GM23338 (cell line): Measurements from ENCODE around the gene KCNH4. TPM values are rescaled to one million over a fixed set of nuclear protein-coding genes. Genes with fewer than 3 reads are reported as not detected.

ENCODE experiments used
- ATAC-seq: fragments of 200-7000 bp; cut with Tn5 transposase; 3 replicates; pipeline ENCODE4 v1.9.1; 2020
- DNase-seq: peaks from one replicate; pipeline ENCODE4 v3.0.0-alpha.2; 2015; ENCODE audit warnings: low spot score
- H2AFZ ChIP-seq: fragments of 200-600 bp; sonication (generic); 2 replicates; pipeline ENCODE4 v1.8.0; 2016; ENCODE audit warnings: antibody characterized with exemption, mild to moderate bottlenecking, moderate library complexity
- H3F3A ChIP-seq: fragments of 200-600 bp; sonication (generic); replicated peaks from 2 replicates; pipeline ENCODE4 v1.8.0; 2017; ENCODE audit warnings: antibody characterized with exemption, mixed run types, low read depth
- H3K27ac ChIP-seq: fragments of 200-600 bp; sonication (generic); 2 replicates; pipeline ENCODE4 v1.6.1; 2016; ENCODE audit warnings: low read depth
- H3K27me3 ChIP-seq: fragments of 200-600 bp; sonication (generic); 2 replicates; pipeline ENCODE4 v1.8.0; 2016; ENCODE audit warnings: mild to moderate bottlenecking, mixed run types, moderate library complexity; ENCODE audit not compliant: insufficient read depth
- H3K36me3 ChIP-seq: fragments of 200-600 bp; sonication (generic); 2 replicates; pipeline ENCODE4 v1.8.0; 2016; ENCODE audit warnings: mild to moderate bottlenecking; ENCODE audit not compliant: insufficient read depth
- H3K4me1 ChIP-seq: fragments of 200-600 bp; sonication (generic); 2 replicates; pipeline ENCODE4 v1.8.0; 2016; ENCODE audit warnings: mild to moderate bottlenecking, moderate library complexity; ENCODE audit not compliant: insufficient read depth
- H3K4me2 ChIP-seq: fragments of 200-600 bp; sonication (generic); 2 replicates; pipeline ENCODE4 v1.7.1; 2017; ENCODE audit warnings: mixed run types
- H3K4me3 ChIP-seq: fragments of 200-600 bp; sonication (generic); 2 replicates; pipeline ENCODE4 v1.6.1; 2016; ENCODE audit warnings: mixed run types
- H3K79me2 ChIP-seq: fragments of 200-600 bp; sonication (generic); replicated peaks from 2 replicates; pipeline ENCODE4 v1.8.0; 2017; ENCODE audit warnings: mild to moderate bottlenecking; ENCODE audit not compliant: insufficient read depth
- H3K9me2 ChIP-seq: fragments of 200-600 bp; sonication (generic); 2 replicates; pipeline ENCODE4 v1.8.0; 2017; ENCODE audit not compliant: insufficient read depth
- H4K20me1 ChIP-seq: fragments of 200-600 bp; sonication (generic); replicated peaks from 2 replicates; pipeline ENCODE4 v1.8.0; 2017; ENCODE audit warnings: mild to moderate bottlenecking; ENCODE audit not compliant: insufficient read depth
- H3K27ac Mint-ChIP-seq: 2 replicates; pipeline ENCODE4 v1.8.0; 2020; ENCODE audit warnings: inconsistent platforms, mild to moderate bottlenecking, moderate library complexity, mixed read lengths
- H3K27me3 Mint-ChIP-seq: 3 replicates; pipeline ENCODE4 v1.8.0; 2022; ENCODE audit warnings: low read depth, mild to moderate bottlenecking, moderate library complexity, mixed read lengths, inconsistent platforms; ENCODE audit not compliant: insufficient read depth, poor library complexity
- H3K36me3 Mint-ChIP-seq: 3 replicates; pipeline ENCODE4 v1.8.0; 2021; ENCODE audit warnings: low read depth, mild to moderate bottlenecking, inconsistent platforms, moderate library complexity, mixed read lengths
- H3K4me1 Mint-ChIP-seq: 3 replicates; pipeline ENCODE4 v1.8.0; 2020; ENCODE audit warnings: mild to moderate bottlenecking, inconsistent platforms, mixed read lengths
- H3K4me3 Mint-ChIP-seq: 3 replicates; pipeline ENCODE4 v1.8.0; 2021; ENCODE audit warnings: moderate library complexity, mild to moderate bottlenecking, inconsistent platforms, mixed read lengths
- H3K9me3 Mint-ChIP-seq: 3 replicates; pipeline ENCODE4 v1.8.0; 2020; ENCODE audit warnings: moderate library complexity, mild to moderate bottlenecking, inconsistent platforms, mixed read lengths
- CREB1 ChIP-seq: fragments of 250-450 bp; sonication (Bioruptor Pico); IDR thresholded peaks from 2 replicates; pipeline ENCODE4 v1.5.0; 2020; ENCODE audit warnings: low read depth, mild to moderate bottlenecking, moderate library complexity
- CTCF ChIP-seq, 2 experiments: fragments of 200-600 bp in 1 of 2; sonication (generic) in 1 of 2; conservative IDR thresholded peaks; 2 replicates each; pipeline versions ENCODE4 v1.5.1 to v1.6.1; 2016 to 2017; ENCODE audit warnings: antibody characterized with exemption in 2 of 2, low read depth in 2 of 2, mild to moderate bottlenecking in 2 of 2, moderate library complexity in 1 of 2
- EZH2 ChIP-seq: fragments of 200-600 bp; sonication (generic); IDR thresholded peaks from one replicate; pipeline ENCODE4 v1.8.0; 2017; ENCODE audit warnings: antibody characterized with exemption, mild to moderate bottlenecking, low read depth; ENCODE audit not compliant: unreplicated experiment
- EZH2phosphoT487 ChIP-seq: fragments of 200-600 bp; sonication (generic); IDR thresholded peaks from one replicate; pipeline ENCODE4 v1.8.1; 2018; ENCODE audit warnings: antibody characterized with exemption; ENCODE audit not compliant: unreplicated experiment
- JUNB ChIP-seq: IDR thresholded peaks from one replicate; pipeline ENCODE4 v1.6.1; 2016; ENCODE audit warnings: antibody characterized with exemption; ENCODE audit not compliant: unreplicated experiment
- NANOG ChIP-seq: IDR thresholded peaks from 2 replicates; pipeline ENCODE4 v1.6.1; 2016; ENCODE audit warnings: antibody characterized with exemption, borderline replicate concordance
- POLR2AphosphoS5 ChIP-seq: IDR thresholded peaks from 2 replicates; pipeline ENCODE4 v1.6.1; 2016; ENCODE audit warnings: antibody characterized with exemption, low read depth
- REST ChIP-seq: IDR thresholded peaks from one replicate; pipeline ENCODE4 v1.6.1; 2018; ENCODE audit warnings: antibody characterized with exemption; ENCODE audit not compliant: unreplicated experiment
- STAT1 ChIP-seq: IDR thresholded peaks from one replicate; pipeline ENCODE4 v1.6.1; 2016; ENCODE audit warnings: antibody characterized with exemption; ENCODE audit not compliant: unreplicated experiment
- ZNF114 ChIP-seq: fragments of 250-450 bp; sonication (Bioruptor Pico); IDR thresholded peaks from 2 replicates; pipeline ENCODE4 v1.5.0; 2020; ENCODE audit warnings: mild to moderate bottlenecking, moderate library complexity
- ZNF331 ChIP-seq: fragments of 250-450 bp; sonication (Bioruptor Pico); IDR thresholded peaks from 2 replicates; pipeline ENCODE4 v1.5.0; 2020; ENCODE audit warnings: low read depth, mild to moderate bottlenecking, moderate library complexity
- polyA plus RNA-seq: library from polyadenylated mRNA; unstranded; fragments of >200 nt; fragmentation: Nextera tagmentation; extraction: Ambion mirVana; gene quantifications from 2 replicates; pipeline ENCODE4 v1.2.1, GENCODE V29; 2016
- total RNA-seq: library from RNA; depleted of rRNA; stranded (reverse); fragments of >200 nt; shearing (Covaris generic); gene quantifications from 2 replicates; pipeline ENCODE4 v1.2.3, GENCODE V29; 2014
- TF ChIP-seq, protein P1 (sequence below): fragments of 250-450 bp; sonication (Bioruptor Pico); IDR thresholded peaks from 2 replicates; pipeline ENCODE4 v1.5.0; 2020; ENCODE audit warnings: mild to moderate bottlenecking, moderate library complexity
- TF ChIP-seq, protein P2 (sequence below): IDR thresholded peaks from 2 replicates; pipeline ENCODE4 v1.6.1; 2016; ENCODE audit warnings: antibody characterized with exemption

KCNH4 gene
- total and polyA plus RNA-seq, 2 experiments from 2014 or later, result 0.08 to 0.49 TPM

GRCh38 chr17:42201458-42201772 is 20.5 kb upstream of the KCNH4 start:
- DNase-seq (no peak), ATAC-seq (no peak)
- H3K36me3 ChIP-seq, result no peaks in the 10 kb centered on the region; the same call in 1 of the 2 replicates
- Mint-ChIP-seq H3K9me3 (no peaks in the 10 kb centered on the region), H3K4me3 (no peak overlapping the region), H3K27me3 (peaks cover 8% of the 10 kb centered on the region), H3K36me3 (peaks cover 30% of the 10 kb centered on the region; the same call in 2 of the 3 replicates), H3K27ac (no peak overlapping the region), H3K4me1 (peaks cover 2% of the 10 kb centered on the region; the same call in 1 of the 3 replicates)
- no peak overlapping the region for H3K4me3 ChIP-seq
- no peak overlapping the region for H2AFZ ChIP-seq
- H3K79me2 ChIP-seq, result no peaks in the 10 kb centered on the region
- no peaks in the 10 kb centered on the region for H3K4me1 ChIP-seq
- TF ChIP-seq EZH2phosphoT487, result no peak
- TF ChIP-seq, protein P1, sequence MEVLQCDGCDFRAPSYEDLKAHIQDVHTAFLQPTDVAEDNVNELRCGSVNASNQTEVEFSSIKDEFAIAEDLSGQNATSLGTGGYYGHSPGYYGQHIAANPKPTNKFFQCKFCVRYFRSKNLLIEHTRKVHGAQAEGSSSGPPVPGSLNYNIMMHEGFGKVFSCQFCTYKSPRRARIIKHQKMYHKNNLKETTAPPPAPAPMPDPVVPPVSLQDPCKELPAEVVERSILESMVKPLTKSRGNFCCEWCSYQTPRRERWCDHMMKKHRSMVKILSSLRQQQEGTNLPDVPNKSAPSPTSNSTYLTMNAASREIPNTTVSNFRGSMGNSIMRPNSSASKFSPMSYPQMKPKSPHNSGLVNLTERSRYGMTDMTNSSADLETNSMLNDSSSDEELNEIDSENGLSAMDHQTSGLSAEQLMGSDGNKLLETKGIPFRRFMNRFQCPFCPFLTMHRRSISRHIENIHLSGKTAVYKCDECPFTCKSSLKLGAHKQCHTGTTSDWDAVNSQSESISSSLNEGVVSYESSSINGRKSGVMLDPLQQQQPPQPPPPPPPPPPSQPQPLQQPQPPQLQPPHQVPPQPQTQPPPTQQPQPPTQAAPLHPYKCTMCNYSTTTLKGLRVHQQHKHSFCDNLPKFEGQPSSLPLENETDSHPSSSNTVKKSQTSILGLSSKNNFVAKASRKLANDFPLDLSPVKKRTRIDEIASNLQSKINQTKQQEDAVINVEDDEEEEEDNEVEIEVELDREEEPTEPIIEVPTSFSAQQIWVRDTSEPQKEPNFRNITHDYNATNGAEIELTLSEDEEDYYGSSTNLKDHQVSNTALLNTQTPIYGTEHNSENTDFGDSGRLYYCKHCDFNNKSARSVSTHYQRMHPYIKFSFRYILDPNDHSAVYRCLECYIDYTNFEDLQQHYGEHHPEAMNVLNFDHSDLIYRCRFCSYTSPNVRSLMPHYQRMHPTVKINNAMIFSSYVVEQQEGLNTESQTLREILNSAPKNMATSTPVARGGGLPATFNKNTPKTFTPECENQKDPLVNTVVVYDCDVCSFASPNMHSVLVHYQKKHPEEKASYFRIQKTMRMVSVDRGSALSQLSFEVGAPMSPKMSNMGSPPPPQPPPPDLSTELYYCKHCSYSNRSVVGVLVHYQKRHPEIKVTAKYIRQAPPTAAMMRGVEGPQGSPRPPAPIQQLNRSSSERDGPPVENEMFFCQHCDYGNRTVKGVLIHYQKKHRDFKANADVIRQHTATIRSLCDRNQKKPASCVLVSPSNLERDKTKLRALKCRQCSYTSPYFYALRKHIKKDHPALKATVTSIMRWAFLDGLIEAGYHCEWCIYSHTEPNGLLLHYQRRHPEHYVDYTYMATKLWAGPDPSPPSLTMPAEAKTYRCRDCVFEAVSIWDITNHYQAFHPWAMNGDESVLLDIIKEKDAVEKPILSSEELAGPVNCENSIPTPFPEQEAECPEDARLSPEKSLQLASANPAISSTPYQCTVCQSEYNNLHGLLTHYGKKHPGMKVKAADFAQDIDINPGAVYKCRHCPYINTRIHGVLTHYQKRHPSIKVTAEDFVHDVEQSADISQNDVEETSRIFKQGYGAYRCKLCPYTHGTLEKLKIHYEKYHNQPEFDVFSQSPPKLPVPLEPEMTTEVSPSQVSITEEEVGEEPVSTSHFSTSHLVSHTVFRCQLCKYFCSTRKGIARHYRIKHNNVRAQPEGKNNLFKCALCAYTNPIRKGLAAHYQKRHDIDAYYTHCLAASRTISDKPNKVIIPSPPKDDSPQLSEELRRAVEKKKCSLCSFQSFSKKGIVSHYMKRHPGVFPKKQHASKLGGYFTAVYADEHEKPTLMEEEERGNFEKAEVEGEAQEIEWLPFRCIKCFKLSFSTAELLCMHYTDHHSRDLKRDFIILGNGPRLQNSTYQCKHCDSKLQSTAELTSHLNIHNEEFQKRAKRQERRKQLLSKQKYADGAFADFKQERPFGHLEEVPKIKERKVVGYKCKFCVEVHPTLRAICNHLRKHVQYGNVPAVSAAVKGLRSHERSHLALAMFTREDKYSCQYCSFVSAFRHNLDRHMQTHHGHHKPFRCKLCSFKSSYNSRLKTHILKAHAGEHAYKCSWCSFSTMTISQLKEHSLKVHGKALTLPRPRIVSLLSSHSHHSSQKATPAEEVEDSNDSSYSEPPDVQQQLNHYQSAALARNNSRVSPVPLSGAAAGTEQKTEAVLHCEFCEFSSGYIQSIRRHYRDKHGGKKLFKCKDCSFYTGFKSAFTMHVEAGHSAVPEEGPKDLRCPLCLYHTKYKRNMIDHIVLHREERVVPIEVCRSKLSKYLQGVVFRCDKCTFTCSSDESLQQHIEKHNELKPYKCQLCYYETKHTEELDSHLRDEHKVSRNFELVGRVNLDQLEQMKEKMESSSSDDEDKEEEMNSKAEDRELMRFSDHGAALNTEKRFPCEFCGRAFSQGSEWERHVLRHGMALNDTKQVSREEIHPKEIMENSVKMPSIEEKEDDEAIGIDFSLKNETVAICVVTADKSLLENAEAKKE (CRISPR knock-in tag), result no peak
- TF ChIP-seq CREB1, result no peak
- TF ChIP-seq ZNF114 (CRISPR knock-in tag), result no peak
- TF ChIP-seq ZNF331 (CRISPR knock-in tag), result no peak
- TF ChIP-seq NANOG, result no peak
- no peak for TF ChIP-seq POLR2AphosphoS5
- TF ChIP-seq, protein P2, sequence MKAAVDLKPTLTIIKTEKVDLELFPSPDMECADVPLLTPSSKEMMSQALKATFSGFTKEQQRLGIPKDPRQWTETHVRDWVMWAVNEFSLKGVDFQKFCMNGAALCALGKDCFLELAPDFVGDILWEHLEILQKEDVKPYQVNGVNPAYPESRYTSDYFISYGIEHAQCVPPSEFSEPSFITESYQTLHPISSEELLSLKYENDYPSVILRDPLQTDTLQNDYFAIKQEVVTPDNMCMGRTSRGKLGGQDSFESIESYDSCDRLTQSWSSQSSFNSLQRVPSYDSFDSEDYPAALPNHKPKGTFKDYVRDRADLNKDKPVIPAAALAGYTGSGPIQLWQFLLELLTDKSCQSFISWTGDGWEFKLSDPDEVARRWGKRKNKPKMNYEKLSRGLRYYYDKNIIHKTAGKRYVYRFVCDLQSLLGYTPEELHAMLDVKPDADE, result no peak
- TF ChIP-seq JUNB, result no peak
- TF ChIP-seq EZH2, result no peak
- TF ChIP-seq REST, result no peak
- TF ChIP-seq STAT1, result no peak
- TF ChIP-seq CTCF (conservative IDR thresholded peaks at IDR 0.05; ENCODE audit: low read depth in 2 of 2), result no peak
- 0 out of 2 replicates have a peak, but pooled peaks cover 9% of the 10 kb centered on the region for H3F3A ChIP-seq
- no peak overlapping the region for H3K27ac ChIP-seq
- no peaks in the 10 kb centered on the region for H3K9me2 ChIP-seq
- no peaks in the 10 kb centered on the region for H3K27me3 ChIP-seq
- H4K20me1 ChIP-seq, result no peaks in the 10 kb centered on the region
- H3K4me2 ChIP-seq, result no peak overlapping the region
